Liver (tissue), 9 donors: ENCODE results near the gene ZPBP2. TPM values are rescaled to one million over a fixed set of nuclear protein-coding genes. Genes with fewer than 3 reads are reported as not detected.

Experiments
- DNase-seq: peaks from one replicate; pipeline ENCODE4 v3.0.0-alpha.2; 2017; ENCODE audit warnings: low spot score
- H3K27ac ChIP-seq, 2 donors: one replicate each; pipeline ENCODE4 v1.7.0; 2013; ENCODE audit warnings: inconsistent platforms in 2 of 2, low read length in 2 of 2, control low read depth in 1 of 2, low read depth in 1 of 2, mild to moderate bottlenecking in 1 of 2
- H3K27me3 ChIP-seq, 4 donors: one replicate each; pipeline versions ENCODE4 v1.6.1 to v1.7.0; 2013; ENCODE audit warnings: low read length in 3 of 4, inconsistent platforms in 1 of 4, mild to moderate bottlenecking in 1 of 4, moderate library complexity in 1 of 4; ENCODE audit not compliant: control insufficient read depth in 4 of 4, insufficient read depth in 4 of 4
- H3K36me3 ChIP-seq, 4 donors: one replicate each; pipeline versions ENCODE4 v1.6.1 to v1.7.0; 2013; ENCODE audit warnings: low read length in 3 of 4, mild to moderate bottlenecking in 3 of 4, low read depth in 1 of 4, moderate library complexity in 1 of 4; ENCODE audit not compliant: control insufficient read depth in 4 of 4, insufficient read depth in 3 of 4
- H3K4me1 ChIP-seq, 4 donors: one replicate each; pipeline versions ENCODE4 v1.6.1 to v1.7.0; 2013; ENCODE audit warnings: low read length in 3 of 4, mild to moderate bottlenecking in 3 of 4, moderate library complexity in 1 of 4; ENCODE audit not compliant: control insufficient read depth in 4 of 4, insufficient read depth in 4 of 4
- H3K4me3 ChIP-seq, 3 donors: one replicate each; pipeline versions ENCODE4 v1.6.1 to v1.7.0; 2013; ENCODE audit warnings: low read length in 3 of 3, control low read depth in 1 of 3, low read depth in 1 of 3, mild to moderate bottlenecking in 1 of 3
- H3K9ac ChIP-seq, 2 donors: one replicate each; pipeline ENCODE4 v1.7.0; 2013; ENCODE audit warnings: low read length in 2 of 2, mild to moderate bottlenecking in 2 of 2, moderate library complexity in 2 of 2, control low read depth in 1 of 2, low read depth in 1 of 2
- H3K9me3 ChIP-seq, 4 donors: one replicate each; pipeline versions ENCODE4 v1.6.1 to v1.7.0; 2013; ENCODE audit warnings: low read length in 3 of 4; ENCODE audit not compliant: control insufficient read depth in 4 of 4
- ATF3 ChIP-seq: IDR thresholded peaks from 2 replicates; pipeline ENCODE4 v1.6.1; 2016; ENCODE audit warnings: antibody characterized with exemption
- CTCF ChIP-seq: fragments of 150-350 bp; IDR thresholded peaks from 2 replicates; pipeline ENCODE4 v1.5.1; 2017; ENCODE audit warnings: improper control_type of control experiment, low read depth, low read length; ENCODE audit not compliant: missing input control
- EGR1 ChIP-seq, 2 donors: IDR thresholded peaks; 2 replicates each; pipeline ENCODE4 v1.6.1; 2016 to 2018; ENCODE audit warnings: antibody characterized with exemption in 2 of 2, low read depth in 2 of 2
- FOXA1 ChIP-seq: IDR thresholded peaks from 2 replicates; pipeline ENCODE4 v1.6.1; 2016; ENCODE audit warnings: antibody characterized with exemption
- FOXA2 ChIP-seq: IDR thresholded peaks from 2 replicates; pipeline ENCODE4 v1.6.1; 2016; ENCODE audit warnings: antibody characterized with exemption
- HNF4A ChIP-seq, 2 donors: conservative IDR thresholded peaks; 2 replicates each; pipeline ENCODE4 v1.6.1; 2016; ENCODE audit warnings: antibody characterized with exemption in 2 of 2, mild to moderate bottlenecking in 2 of 2
- HNF4G ChIP-seq: IDR thresholded peaks from 2 replicates; pipeline ENCODE4 v1.6.1; 2016; ENCODE audit warnings: antibody characterized with exemption
- JUND ChIP-seq, 2 donors: IDR thresholded peaks; 2 replicates each; pipeline ENCODE4 v1.6.1; 2016; ENCODE audit warnings: antibody characterized with exemption in 2 of 2
- MAX ChIP-seq: IDR thresholded peaks from 2 replicates; pipeline ENCODE4 v1.6.1; 2016; ENCODE audit warnings: antibody characterized with exemption
- NR2F2 ChIP-seq: IDR thresholded peaks from 2 replicates; pipeline ENCODE4 v1.6.1; 2016; ENCODE audit warnings: antibody characterized with exemption
- RAD21 ChIP-seq, 2 donors: IDR thresholded peaks; 2 replicates each; pipeline ENCODE4 v1.6.1; 2016; ENCODE audit warnings: antibody characterized with exemption in 2 of 2, mild to moderate bottlenecking in 2 of 2
- REST ChIP-seq: IDR thresholded peaks from 2 replicates; pipeline ENCODE4 v1.6.1; 2016; ENCODE audit warnings: antibody characterized with exemption, mild to moderate bottlenecking
- RXRA ChIP-seq, 2 donors: IDR thresholded peaks; 2 replicates each; pipeline ENCODE4 v1.6.1; 2017 to 2018; ENCODE audit warnings: antibody characterized with exemption in 2 of 2, mild to moderate bottlenecking in 1 of 2
- SP1 ChIP-seq: IDR thresholded peaks from 2 replicates; pipeline ENCODE4 v1.6.1; 2018; ENCODE audit warnings: antibody characterized with exemption, mild to moderate bottlenecking
- TAF1 ChIP-seq: conservative IDR thresholded peaks from 2 replicates; pipeline ENCODE4 v1.6.1; 2016; ENCODE audit warnings: antibody characterized with exemption, mild to moderate bottlenecking
- YY1 ChIP-seq: IDR thresholded peaks from 2 replicates; pipeline ENCODE4 v1.6.1; 2016; ENCODE audit warnings: antibody characterized with exemption, mild to moderate bottlenecking
- ZBTB33 ChIP-seq: IDR thresholded peaks from 2 replicates; pipeline ENCODE4 v1.6.1; 2016; ENCODE audit warnings: antibody characterized with exemption
- WGBS: extraction: QIAGEN DNeasy Blood & Tissue Kit; methylation state at CpG from one replicate; pipeline ENCODE4 v1.1.7; 2013; 5-methylcytosine and 5-hydroxymethylcytosine counted together
- polyA plus RNA-seq, 2 donors: library from polyadenylated mRNA; stranded (reverse) in 1 of 2; unstranded in 1 of 2; fragments of 200-250 nt in 1 of 2; fragments of >200 nt in 1 of 2; fragmentation: Nextera tagmentation in 1 of 2; extraction: Ambion mirVana in 1 of 2; gene quantifications; one replicate each; pipeline versions ENCODE4 v1.2.1 to v1.2.3, GENCODE V29; 2013 to 2015
- total RNA-seq, 2 donors: library from RNA; depleted of rRNA; stranded (reverse); fragments of >200 nt; gene quantifications; one replicate each; pipeline ENCODE4 v1.2.3, GENCODE V29; 2014
- donor health status: healthy.
- donor health status: healthy.
- donor health status: healthy.
- donor health status: healthy.
- donor health status: healthy.

Gene ZPBP2
- total and polyA plus RNA-seq, 4 donors = not detected

GRCh38 chr17:39908789-39909352 is 40.9 kb downstream of the ZPBP2 start:
- Histone ChIP-seq H3K9me3 (no peaks in the 10 kb centered on the region), H3K4me3 (no peak overlapping the region), H3K36me3 (peaks cover 2 to 31% (median 20%) of the 10 kb centered on the region in 4 donors), H3K4me1 (peaks cover 3 to 20% (median 8%) of the 10 kb centered on the region in 4 donors), H3K27ac (no peak overlapping the region), H3K27me3 (no peaks in the 10 kb centered on the region), H3K9ac (no peak overlapping the region)
- TF ChIP-seq NR2F2 (no peak), HNF4A (conservative IDR thresholded peaks at IDR 0.05) (no peak), RAD21 (IDR thresholded peaks at IDR 0.05) (no peak), TAF1 (no peak), JUND (IDR thresholded peaks at IDR 0.05) (no peak), SP1 (no peak), ATF3 (no peak), REST (no peak), MAX (no peak), FOXA1 (no peak), FOXA2 (no peak), ZBTB33 (no peak), RXRA (IDR thresholded peaks at IDR 0.05) (no peak), EGR1 (IDR thresholded peaks at IDR 0.05; ENCODE audit: low read depth in 2 of 2) (no peak), YY1 (no peak), CTCF (no peak), HNF4G (no peak)
- 95% methylated on average over 6 of the region's 6 CpGs for WGBS
- DNase-seq = no peak
